ENCODE data around the gene ROR1.

The ROR1 gene

DNA sequence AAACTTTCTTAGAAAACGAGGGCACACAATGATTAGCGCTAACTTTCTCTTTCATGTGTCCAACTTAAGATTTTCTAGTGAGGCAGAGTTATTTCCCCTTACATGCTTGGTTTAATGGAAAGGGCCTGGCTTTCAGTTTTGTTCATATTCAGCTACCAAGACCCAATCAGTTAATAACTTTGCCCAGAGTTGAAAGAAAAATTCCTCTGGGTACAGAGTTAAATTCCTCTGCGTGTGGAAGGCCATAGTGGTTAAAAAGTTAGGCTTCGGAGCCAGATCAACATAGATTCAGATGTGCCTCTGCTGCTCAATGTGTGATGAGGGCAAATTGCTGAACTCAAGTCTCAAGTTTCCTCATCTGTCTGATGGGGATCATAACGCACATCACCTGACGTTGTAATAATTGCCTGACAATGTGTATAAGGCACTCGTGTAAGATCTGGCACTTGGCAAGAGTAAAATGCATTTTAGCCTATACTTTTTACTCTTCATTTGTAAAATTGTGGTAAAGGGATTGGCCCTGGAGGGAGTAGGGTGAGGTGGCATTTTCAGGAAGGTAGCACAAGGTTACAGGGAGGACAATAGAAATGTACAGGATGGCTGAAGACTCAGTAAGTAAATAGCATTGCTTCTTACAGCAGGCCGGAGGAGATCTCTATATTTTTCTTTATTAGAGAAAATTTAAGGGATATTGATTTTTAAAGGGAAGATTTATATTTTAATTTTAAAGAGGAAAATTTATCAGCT, 103.4 kb downstream of the ROR1 start:
- no peak for DNase-seq (ENCODE audit: low read depth)
- no peak overlapping the region for H3K4me3 ChIP-seq (ENCODE audit: low read length)
- TF ChIP-seq CTCF (IDR thresholded peaks at IDR 0.05; ENCODE audit: insufficient read depth, low read depth, low read length, missing control alignments), result no peak

DNA sequence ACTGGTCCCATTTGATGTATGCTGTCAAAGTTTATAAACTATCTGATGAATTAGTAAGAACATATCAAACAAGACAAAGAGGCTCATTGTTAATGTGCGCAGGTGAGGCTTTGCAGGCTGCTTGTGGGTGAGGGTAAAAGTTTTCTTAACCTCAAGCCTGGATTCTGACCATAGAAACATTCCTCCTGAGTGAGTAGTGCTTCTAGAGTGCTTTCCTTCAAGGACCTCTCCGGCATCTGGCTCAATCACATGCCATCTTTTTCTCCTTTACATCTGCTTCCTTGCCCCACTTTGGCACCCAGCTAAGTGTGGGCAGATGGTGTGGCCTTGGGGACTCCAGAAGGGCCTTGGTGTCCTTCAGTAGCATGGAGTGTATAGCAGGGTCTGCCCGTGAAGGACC, 104.0 kb downstream of the ROR1 start:
- no peak overlapping the region for H3K4me3 ChIP-seq (ENCODE audit: low read length)
- DNase-seq (ENCODE audit: low read depth), result peak; percentile 62
- TF ChIP-seq CTCF (IDR thresholded peaks at IDR 0.05; ENCODE audit: insufficient read depth, low read depth, low read length, missing control alignments), result no peak

DNA sequence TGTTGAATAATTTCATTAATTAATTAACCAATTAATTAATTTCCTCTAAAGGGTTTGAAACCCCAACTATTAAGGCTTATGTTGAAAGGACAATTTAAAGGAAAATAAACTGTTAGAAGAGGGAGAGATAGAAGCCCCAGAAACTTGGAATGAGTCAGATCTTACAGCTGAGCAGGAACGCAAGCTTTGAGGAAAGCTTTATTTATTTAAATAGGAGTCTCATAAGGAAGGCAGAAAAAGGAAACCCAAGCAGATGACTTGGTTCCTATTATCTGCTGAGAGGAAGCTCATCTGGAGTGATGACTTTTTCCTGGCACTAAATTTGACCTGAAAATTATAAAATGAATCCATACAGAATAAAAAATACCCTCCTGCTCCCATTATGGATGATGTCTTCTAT, 105.1 kb downstream of the ROR1 start:
- no peak overlapping the region for H3K4me3 ChIP-seq (ENCODE audit: low read length)
- DNase-seq (ENCODE audit: low read depth), result no peak
- TF ChIP-seq CTCF (IDR thresholded peaks at IDR 0.05; ENCODE audit: insufficient read depth, low read depth, low read length, missing control alignments), result no peak

DNA sequence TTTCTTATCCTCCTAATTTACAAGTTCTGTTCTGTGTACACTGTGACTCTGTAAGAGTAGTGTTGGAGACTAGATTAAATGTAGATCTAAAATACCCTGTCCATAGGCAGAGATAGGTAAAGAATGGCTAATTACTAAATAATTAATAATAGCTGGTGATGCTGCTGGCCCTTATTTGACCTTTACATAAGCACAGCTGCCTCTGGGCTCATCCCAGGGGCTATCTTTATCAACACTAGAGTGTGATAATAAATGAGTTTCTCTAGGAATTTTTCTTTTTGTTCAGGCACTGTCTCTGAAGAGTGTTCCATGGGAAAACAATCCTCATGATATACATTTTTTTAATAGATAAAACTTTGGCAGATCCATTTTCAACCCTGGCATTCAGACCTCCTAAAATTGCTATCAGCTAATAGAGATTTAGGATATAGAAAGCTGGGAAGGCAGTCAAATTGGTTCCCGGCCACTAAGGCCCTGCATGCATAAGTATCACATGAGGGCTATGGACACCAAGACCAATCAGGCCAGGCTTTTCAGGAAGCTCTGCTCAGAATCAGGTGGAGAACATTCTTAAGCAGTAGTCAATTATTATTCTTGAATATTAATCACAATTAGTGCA, 107.2 kb downstream of the ROR1 start:
- TF ChIP-seq CTCF (IDR thresholded peaks at IDR 0.05; ENCODE audit: insufficient read depth, low read depth, low read length, missing control alignments), result no peak
- DNase-seq (ENCODE audit: low read depth), result no peak
- H3K4me3 ChIP-seq (ENCODE audit: low read length), result no peak overlapping the region

GRCh38 chr1:63882048-63882704, 108.4 kb downstream of the ROR1 start:
- no peak for TF ChIP-seq CTCF (IDR thresholded peaks at IDR 0.05; ENCODE audit: insufficient read depth, low read depth, low read length, missing control alignments)
- no peak for DNase-seq (ENCODE audit: low read depth)
- no peak overlapping the region for H3K4me3 ChIP-seq (ENCODE audit: low read length)

- DNase-seq (ENCODE audit: low read depth), result no peak
- TF ChIP-seq CTCF (IDR thresholded peaks at IDR 0.05; ENCODE audit: insufficient read depth, low read depth, low read length, missing control alignments), result no peak
- H3K4me3 ChIP-seq (ENCODE audit: low read length), result no peak overlapping the region
These were observed 109.8 kb downstream of the ROR1 start for GRCh38 chr1:63883494-63884235.

All from epithelial cell of esophagus (primary cell).